Activated CD4-positive, alpha-beta T cell treated with anti-CD3 and anti-CD28 coated beads, Interleukin-2, amount 50 U/mL, for 16 hours (primary cell): ENCODE measurements around the gene COL23A1.
"Not testable (repeated sequence)": the region's sequence is repeated elsewhere in the genome, so short reads cannot be mapped to it uniquely, and the experiment has no call there.

Experiments used
- DNase-seq: peaks from one replicate; pipeline ENCODE4 v3.0.0-alpha.2; 2020

COL23A1 gene

GRCh38 chr5:178331491-178331996 lies 258.6 kb downstream of the COL23A1 start:
- DNase-seq, result no peak

DNA sequence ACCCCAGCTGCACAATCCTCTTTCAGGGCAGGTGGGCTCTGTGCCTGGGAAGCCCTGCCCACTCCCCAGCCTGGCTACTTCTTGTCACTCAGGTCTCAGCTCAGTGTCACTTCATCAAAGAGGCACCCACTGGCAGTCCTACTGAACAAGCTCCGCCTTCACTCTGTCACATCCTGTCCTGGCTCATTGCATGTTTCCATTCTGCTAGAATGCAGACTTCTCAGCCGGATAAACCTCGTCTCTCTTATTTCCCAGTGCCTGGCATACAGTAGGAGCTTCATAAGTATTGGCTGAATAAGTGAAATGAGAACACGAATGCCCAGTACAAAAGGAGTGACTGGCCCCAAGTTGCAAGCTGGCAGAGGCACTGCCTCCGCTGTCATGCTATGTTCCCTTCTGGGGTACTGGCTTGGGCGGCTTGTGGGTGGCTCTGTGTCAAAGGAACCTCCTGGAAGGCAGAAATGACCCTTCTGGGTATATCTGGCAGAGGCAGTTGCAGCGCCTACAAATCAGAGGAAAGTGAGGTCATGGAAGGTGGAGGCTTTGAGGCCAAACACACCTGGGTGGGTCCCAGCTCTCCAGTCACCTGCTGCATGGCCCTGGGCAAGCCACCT lies 259.3 kb downstream of the COL23A1 start:
- DNase-seq, result no peak

- no peak for DNase-seq
Observed at GRCh38 chr5:178328826-178329730, 261.1 kb downstream of the COL23A1 start.

DNA sequence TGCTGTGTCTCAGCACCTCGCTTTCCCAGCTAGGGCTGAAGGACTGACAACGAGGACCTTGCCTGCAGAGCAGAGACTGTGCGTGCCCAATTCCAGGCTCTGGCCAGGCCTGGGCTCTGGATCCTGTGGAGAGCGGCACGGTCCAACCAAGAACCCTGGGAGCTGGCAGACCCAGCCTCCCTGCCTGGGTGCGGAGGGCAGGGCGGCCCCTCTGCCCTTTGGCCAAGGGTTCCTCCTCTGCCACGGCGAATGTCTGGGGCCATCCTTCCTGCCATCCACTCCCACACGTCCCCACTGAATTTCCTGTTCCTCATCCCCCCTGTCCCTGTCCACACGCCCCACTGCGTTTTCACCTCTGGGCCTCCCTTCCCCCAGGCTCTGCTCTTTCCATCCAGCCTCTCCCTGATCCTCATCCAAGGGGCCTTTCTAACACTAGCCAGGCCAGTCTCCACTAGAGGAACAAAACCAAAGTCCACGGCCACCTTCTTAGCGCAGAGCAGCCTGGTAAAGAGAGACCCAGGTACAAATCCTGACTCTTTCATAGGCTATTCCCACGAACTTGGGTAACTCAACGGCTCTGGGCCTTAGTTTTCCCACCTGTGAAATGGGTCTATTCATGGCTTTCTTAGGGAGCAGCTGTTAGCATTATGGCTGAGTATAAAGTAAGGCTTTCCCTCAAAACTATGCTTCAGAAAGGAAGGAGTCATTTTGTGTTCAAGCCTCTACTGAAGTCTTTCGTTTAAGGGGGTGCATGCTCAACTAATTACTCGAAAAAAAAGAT lies 262.1 kb downstream of the COL23A1 start:
- DNase-seq, result no peak

DNA sequence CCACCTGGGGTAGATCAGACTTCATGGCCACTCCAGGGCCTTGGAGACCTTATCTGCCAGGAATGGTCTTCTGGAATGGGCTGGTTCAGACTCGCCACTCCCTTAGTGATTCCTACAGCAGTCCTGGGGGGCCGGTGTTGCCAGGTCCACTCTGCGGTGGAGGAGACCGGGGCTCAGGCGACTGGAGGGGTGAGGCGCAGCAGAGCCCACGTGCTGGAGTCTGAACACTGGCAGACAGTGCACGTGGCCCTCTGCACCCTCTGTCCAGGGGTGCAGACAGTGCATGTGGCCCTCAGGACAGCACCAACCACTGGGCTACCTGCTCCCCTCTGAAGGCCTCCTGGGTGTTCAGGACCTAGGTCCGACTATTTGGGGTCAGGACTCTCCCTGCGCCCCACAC lies 262.7 kb downstream of the COL23A1 start:
- DNase-seq, result no peak

GRCh38 chr5:178326374-178326715 lies 263.8 kb downstream of the COL23A1 start:
- DNase-seq, result no peak

DNA sequence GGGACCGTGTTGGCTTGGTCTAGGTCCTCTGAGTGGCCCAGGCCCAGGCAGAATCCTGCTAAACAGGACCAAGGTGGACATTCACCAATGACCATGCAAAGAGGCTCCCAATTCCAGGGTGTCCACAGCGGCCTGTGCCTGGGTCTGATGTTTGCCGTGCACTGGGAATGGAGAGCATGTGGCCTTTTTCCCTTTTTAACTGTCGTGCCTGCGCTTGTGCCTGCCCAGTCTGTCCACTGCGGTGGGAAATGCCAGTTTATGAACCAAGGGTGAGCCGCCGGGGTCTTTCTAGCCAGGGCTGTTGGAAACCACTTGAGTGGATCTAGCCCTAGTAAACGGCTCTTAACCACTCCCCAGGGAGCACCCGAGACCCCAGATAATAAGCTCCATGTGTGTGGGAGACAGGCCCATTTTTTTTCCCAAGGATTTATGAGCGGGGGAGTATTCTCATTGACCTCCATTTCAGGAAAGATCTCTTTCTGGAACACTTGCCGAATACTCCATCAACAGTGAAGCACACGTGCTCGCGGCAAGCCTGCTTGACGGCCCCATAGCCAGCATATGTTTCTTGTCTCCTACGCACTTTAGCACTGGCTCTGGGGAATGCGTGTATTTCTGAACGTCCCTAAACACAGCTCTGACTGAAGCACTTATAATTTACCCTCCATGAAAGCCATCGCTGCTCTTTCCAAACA lies 264.4 kb downstream of the COL23A1 start:
- no peak for DNase-seq

- DNase-seq, result no peak
Observed at GRCh38 chr5:178325311-178325678, 264.9 kb downstream of the COL23A1 start.

DNA sequence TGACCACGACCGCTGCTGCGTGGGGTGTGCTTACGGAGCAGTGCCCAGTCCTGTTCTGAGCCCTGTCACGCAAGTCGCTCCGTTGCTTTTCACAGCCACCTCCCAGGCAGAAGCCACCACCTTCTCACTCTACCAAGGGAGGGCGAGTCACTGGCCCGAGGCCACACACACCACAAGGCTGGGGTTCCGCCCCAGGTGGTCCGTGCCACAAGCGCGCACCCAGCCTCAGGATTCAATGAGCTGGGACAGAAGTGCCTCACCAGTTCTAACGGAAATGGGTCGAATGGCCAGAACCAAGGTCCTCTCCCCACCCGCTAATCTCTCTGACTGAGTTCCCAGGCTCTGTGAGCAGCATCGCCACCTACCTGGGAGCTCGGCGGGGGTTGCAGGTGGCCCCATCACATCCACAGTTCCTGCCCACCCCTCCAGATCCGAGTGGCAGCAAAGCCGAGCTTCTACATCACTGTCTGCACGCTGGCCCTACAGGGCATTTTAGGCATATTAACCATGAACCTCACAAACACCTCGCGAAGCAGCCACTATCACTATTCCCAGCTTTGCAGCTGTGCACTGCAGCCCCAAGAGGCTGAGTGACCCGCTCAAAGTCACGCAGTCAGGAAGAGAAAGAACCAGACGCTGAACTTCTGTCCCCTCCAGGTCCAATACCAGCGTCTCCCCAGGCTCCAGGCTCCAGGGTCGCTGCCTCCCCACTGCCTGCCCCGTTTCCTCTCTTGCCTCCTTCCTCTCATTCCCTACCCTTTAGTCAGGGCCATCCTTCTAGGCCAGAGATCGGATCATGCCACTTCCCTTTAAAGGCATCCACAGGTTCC lies 265.5 kb downstream of the COL23A1 start:
- no peak for DNase-seq

DNA sequence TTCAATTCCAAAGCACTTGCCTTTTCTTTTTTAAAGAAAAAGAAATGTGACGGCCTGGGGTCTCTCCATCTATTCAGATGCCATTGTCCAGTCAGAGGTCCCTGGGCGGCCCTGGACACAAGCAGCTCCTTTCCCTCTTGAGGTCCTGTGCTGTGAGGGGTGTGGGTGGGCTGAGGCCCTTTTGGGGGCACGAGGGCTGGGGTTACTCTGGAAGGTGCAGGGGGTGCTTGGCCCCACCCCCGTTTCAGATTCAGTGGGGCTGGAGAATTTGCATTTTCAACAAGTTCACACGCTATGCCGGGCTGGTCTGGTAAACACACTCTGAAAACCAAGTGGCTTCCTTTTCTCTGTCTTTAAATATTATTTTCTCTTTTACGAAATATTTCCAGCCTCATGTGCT lies 266.2 kb downstream of the COL23A1 start:
- no peak for DNase-seq

DNA sequence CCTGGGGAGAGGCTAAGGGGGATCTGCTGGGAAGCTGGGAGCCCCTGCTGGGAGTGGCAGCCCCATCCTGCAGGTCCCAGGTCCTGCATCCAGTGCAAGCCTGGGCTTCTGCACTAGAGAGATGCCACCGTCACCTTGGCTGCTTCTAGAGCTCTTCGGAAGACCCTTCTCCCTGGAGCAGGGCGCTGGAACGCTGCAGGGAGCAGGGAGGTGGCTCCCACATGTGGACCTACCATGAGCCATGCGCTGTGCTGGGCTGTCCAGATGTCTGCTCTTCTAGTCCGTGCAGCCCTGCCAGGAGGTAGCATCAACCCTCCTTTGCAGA lies 266.7 kb downstream of the COL23A1 start:
- no peak for DNase-seq

DNA sequence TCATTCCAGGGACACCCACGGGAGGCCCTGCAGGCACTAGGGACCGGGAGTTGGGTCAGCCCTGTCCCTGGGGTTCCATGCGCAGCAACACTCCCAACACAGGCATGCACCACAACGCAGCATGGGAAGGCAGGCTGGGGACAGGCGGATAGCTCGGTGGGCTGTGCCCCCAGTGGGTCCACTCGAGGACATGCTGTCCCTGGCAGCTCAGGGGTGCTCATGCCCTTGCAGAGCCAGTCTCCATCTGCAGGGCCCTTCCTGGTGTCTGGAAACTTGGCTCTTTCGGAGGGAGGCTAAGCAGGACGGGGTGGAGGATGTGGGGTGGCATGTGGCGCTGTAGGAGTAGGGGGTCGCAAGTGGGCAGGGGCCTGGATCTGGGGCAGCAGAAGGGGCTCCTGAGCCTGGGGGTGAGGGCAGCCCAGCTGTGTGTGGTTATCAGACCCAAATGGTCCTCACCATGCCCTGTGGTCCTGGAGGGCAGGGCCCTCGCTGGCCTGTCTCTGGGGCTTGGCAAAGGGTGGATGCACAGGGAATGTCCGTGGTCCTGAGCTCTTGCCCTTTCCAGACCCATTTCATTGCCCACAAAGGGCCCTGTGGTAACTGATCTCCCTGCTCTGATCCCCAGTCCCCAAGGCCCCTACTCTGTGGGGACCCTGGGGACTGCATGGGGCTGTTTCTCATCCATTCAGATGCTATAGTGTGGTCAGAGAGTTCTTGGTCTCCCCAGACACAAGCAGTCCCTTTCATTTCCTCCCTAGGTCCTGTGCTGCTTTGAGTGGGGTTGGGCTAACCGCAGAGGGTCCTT lies 267.3 kb downstream of the COL23A1 start:
- DNase-seq, result no peak

DNA sequence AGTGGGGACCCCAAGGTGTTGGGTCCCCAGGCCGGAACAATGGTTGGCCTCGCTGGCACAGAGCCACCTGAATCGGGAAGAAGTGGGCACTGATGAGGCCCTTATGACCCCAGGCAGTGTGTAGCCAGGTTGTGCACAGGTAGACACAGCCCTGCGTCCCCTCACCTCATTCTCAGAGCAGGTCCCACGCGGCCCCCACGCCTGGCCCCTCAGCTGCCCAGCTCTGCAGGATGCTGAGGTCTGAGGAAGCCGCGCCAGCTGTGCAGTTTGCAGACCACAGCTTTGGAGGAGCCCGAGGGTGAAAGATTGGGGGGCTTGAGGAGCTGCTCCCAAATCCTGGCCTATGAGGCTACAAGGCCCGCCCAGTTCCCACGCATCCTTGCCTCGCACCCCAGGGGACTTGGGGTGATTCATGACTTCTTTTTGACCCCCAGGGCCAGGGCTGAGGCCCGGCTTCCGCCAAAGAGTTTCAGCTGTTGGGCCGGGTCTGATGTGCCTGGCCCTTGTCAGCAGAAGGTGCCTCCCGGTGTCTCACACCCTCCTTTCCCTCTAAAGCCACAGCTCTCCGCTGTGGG lies 269.8 kb downstream of the COL23A1 start:
- DNase-seq, result no peak

GRCh38 chr5:178319541-178320041 lies 270.6 kb downstream of the COL23A1 start:
- no peak for DNase-seq

- DNase-seq, result no peak
Observed at GRCh38 chr5:178318893-178319292, 271.3 kb downstream of the COL23A1 start.

DNA sequence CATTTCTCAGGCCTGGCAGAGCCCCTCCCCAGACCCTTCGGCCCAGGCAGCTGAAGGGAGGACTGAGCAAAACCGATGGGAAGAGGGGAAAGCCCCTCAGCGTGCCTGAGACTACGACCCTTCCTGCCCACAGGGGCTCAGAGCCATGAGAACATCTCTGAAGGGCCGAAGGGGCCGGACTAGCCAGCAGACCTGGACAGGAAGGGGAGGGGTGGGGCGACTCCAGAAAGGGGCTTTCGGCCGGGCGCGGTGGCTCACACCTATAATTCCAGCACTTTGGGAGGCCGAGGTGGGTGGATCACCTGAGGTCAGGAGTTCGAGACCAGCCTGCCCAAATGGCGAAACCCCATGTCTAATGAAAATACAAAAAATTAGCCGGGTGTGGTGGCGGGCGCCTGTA lies 271.8 kb downstream of the COL23A1 start:
- DNase-seq, result no peak

DNA sequence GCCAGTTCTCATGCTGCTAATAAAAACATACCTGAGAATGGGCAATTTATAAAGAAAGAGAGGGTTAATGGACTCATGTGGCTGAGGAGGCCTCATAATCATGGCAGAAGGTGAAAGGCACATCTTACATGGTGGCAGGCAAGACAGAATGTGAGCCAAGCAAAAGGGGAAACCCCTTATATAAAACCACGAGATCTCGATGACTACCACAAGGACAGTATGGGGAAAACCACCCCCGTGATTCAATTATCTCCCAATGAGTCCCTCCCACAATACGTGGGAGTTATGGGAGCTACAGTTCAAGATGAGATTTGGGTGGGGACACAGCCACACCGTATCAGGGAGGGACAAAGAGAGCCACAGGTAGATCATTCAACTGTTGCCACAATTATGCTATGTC lies 272.5 kb downstream of the COL23A1 start:
- DNase-seq, result not testable (repeated sequence)

- DNase-seq, result no peak
Observed at GRCh38 chr5:178314961-178315820, 275.0 kb downstream of the COL23A1 start.

DNA sequence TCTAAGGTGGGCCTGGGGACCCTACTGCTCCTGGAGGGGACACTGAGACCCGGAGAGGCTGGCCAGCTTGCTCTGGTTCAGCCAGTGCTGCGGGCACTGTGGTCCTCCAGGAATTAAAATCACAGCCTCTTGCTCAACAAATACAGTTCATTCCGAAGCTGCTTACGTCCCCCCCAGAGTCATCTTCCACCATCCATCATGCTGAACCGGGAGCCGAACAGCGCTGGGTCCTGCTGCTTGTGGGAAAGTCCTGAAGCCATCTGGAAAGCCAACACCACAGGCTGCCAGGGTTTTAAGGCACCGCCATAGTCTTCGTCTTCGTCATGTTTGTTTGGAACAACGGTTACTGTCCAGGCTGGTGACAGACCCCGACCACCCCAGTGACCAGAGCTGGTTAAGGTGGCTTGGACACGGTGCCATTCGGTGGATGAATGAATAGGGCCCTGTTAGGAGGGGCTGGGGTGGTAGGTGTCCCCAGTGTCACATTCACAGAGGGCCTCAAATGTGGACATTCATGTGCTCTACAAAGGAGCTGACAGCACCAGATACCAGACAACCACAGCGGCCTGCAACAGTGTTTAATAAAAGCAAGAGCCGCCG lies 276.0 kb downstream of the COL23A1 start:
- no peak for DNase-seq
